Nephron progenitor cell (in vitro differentiated cells): ENCODE results near the gene SHC2.
"Not testable (repeated sequence)": the region's sequence is repeated elsewhere in the genome, so short reads cannot be mapped to it uniquely, and the experiment has no call there.

ENCODE experiments used
- DNase-seq: peaks from one replicate; pipeline ENCODE4 v3.0.0; 2021
- H3K27ac Mint-ChIP-seq: 2 replicates; pipeline ENCODE4 v1.8.0; 2021; ENCODE audit warnings: mild to moderate bottlenecking, moderate library complexity, mixed read lengths
- H3K27me3 Mint-ChIP-seq: 2 replicates; pipeline ENCODE4 v1.8.0; 2021; ENCODE audit warnings: mild to moderate bottlenecking, low read depth, mixed read lengths; ENCODE audit not compliant: poor library complexity
- H3K36me3 Mint-ChIP-seq: 2 replicates; pipeline ENCODE4 v1.8.0; 2021; ENCODE audit warnings: low read depth, mixed read lengths
- H3K4me1 Mint-ChIP-seq: 2 replicates; pipeline ENCODE4 v1.8.0; 2021; ENCODE audit warnings: mixed read lengths
- H3K4me3 Mint-ChIP-seq: 2 replicates; pipeline ENCODE4 v1.8.0; 2021; ENCODE audit warnings: mild to moderate bottlenecking, moderate library complexity, mixed read lengths
- H3K9me3 Mint-ChIP-seq: 2 replicates; pipeline ENCODE4 v1.8.0; 2021; ENCODE audit warnings: mild to moderate bottlenecking, moderate library complexity, mixed read lengths
- CTCF ChIP-seq: fragments of 200-600 bp; sonication (generic); IDR thresholded peaks from 2 replicates; pipeline ENCODE4 v1.5.0; 2021; ENCODE audit warnings: antibody characterized with exemption

SHC2 gene

GRCh38 chr19:388691-389090, 72.1 kb downstream of the SHC2 start:
- Mint-ChIP-seq H3K4me1 (peaks cover 49% of the 10 kb centered on the region), H3K9me3 (peaks cover 23% of the 10 kb centered on the region), H3K27me3 (peaks cover 20% of the 10 kb centered on the region), H3K27ac (no peak overlapping the region), H3K4me3 (peak overlapping the region; percentile 34), H3K36me3 (no peaks in the 10 kb centered on the region)
- no peak for TF ChIP-seq CTCF
- no peak for DNase-seq

- no peaks in the 10 kb centered on the region for H3K36me3 Mint-ChIP-seq
- no peak overlapping the region for H3K4me3 Mint-ChIP-seq
- H3K27ac Mint-ChIP-seq: no peak overlapping the region
- DNase-seq: no peak
- H3K9me3 Mint-ChIP-seq: peaks cover 23% of the 10 kb centered on the region
- H3K4me1 Mint-ChIP-seq: peaks cover 55% of the 10 kb centered on the region
- H3K27me3 Mint-ChIP-seq: peaks cover 25% of the 10 kb centered on the region
- no peak for TF ChIP-seq CTCF
Measured at GRCh38 chr19:387777-388176, 73.1 kb downstream of the SHC2 start.

- H3K27ac Mint-ChIP-seq, DNase-seq, H3K36me3 Mint-ChIP-seq, H3K4me3 Mint-ChIP-seq: not testable (repeated sequence)
- Mint-ChIP-seq H3K9me3 (peaks cover 27% of the 10 kb centered on the region), H3K4me1 (peaks cover 54% of the 10 kb centered on the region), H3K27me3 (peaks cover 24% of the 10 kb centered on the region)
Measured at GRCh38 chr19:386632-387301, 74.1 kb downstream of the SHC2 start.

GRCh38 chr19:386189-386588, 74.6 kb downstream of the SHC2 start:
- not testable (repeated sequence) for H3K36me3 Mint-ChIP-seq, H3K4me3 Mint-ChIP-seq, H3K27ac Mint-ChIP-seq, DNase-seq
- Mint-ChIP-seq H3K27me3 (peaks cover 20% of the 10 kb centered on the region), H3K9me3 (peaks cover 27% of the 10 kb centered on the region), H3K4me1 (peaks cover 54% of the 10 kb centered on the region)

GRCh38 chr19:384799-385169, 76.0 kb downstream of the SHC2 start:
- H3K27me3 Mint-ChIP-seq: peaks cover 24% of the 10 kb centered on the region

GRCh38 chr19:383922-384798, 76.7 kb downstream of the SHC2 start:
- H3K9me3 Mint-ChIP-seq: peaks cover 41% of the 10 kb centered on the region
- peak overlapping the region; percentile 94 for H3K27ac Mint-ChIP-seq
- peak overlapping the region; percentile 33 for H3K4me3 Mint-ChIP-seq
- DNase-seq: peak; percentile 65
- TF ChIP-seq CTCF: peak; percentile 73
- peaks cover 30% of the 10 kb centered on the region for H3K27me3 Mint-ChIP-seq
- no peaks in the 10 kb centered on the region for H3K36me3 Mint-ChIP-seq
- peaks cover 51% of the 10 kb centered on the region for H3K4me1 Mint-ChIP-seq

More at GRCh38 chr19:384799-385169, 76.0 kb downstream of the SHC2 start:
- peaks cover 36% of the 10 kb centered on the region for H3K9me3 Mint-ChIP-seq
- no peak for DNase-seq
- H3K4me3 Mint-ChIP-seq: peak overlapping the region; percentile 33
- H3K27ac Mint-ChIP-seq: peak overlapping the region; percentile 94
- H3K4me1 Mint-ChIP-seq: peaks cover 54% of the 10 kb centered on the region
- no peaks in the 10 kb centered on the region for H3K36me3 Mint-ChIP-seq
- no peak for TF ChIP-seq CTCF
